Uterus (tissue), 4 donors: Measurements from ENCODE around the gene EML1. TPM values are rescaled to one million over a fixed set of nuclear protein-coding genes. Genes with fewer than 3 reads are reported as not detected.

ENCODE experiments used
- DNase-seq, 2 donors: peaks; one replicate each; pipeline ENCODE4 v3.0.0-alpha.2; 2019 to 2020
- H3K27ac ChIP-seq, 2 donors: fragments of 200-600 bp; sonication (generic); 1 replicate in 1 of 2; 2 replicates in 1 of 2; pipeline ENCODE4 v1.5.1; 2016 to 2018
- H3K27me3 ChIP-seq, 2 donors: fragments of 200-600 bp; sonication (generic); one replicate each; pipeline ENCODE4 v1.5.1; 2018 to 2019; ENCODE audit warnings: control low read depth in 1 of 2
- H3K36me3 ChIP-seq, 2 donors: fragments of 200-600 bp; sonication (generic); one replicate each; pipeline ENCODE4 v1.5.1; 2019; ENCODE audit warnings: control low read depth in 1 of 2
- H3K4me1 ChIP-seq, 2 donors: fragments of 200-600 bp; sonication (generic); one replicate each; pipeline ENCODE4 v1.5.1; 2018 to 2019; ENCODE audit warnings: control low read depth in 1 of 2
- H3K4me3 ChIP-seq, 2 donors: fragments of 200-600 bp; sonication (generic); 1 replicate in 1 of 2; 2 replicates in 1 of 2; pipeline ENCODE4 v1.5.1; 2018 to 2019; ENCODE audit warnings: mild to moderate bottlenecking in 1 of 2
- H3K9me3 ChIP-seq, 2 donors: fragments of 200-600 bp; sonication (generic); one replicate each; pipeline ENCODE4 v1.5.1; 2019; ENCODE audit warnings: control low read depth in 1 of 2
- CTCF ChIP-seq, 4 experiments: fragments of 200-600 bp in 2 of 4; fragments of 450-650 bp in 2 of 4; sonication (generic) in 2 of 4; IDR thresholded peaks; one replicate each; pipeline ENCODE4 v1.5.1; 2016 to 2019; ENCODE audit warnings: antibody characterized with exemption in 4 of 4, mild to moderate bottlenecking in 2 of 4, moderate library complexity in 1 of 4
- POLR2A ChIP-seq, 2 donors: fragments of 450-650 bp; IDR thresholded peaks; one replicate each; pipeline ENCODE4 v1.6.1; 2016; ENCODE audit warnings: antibody characterized with exemption in 2 of 2, mild to moderate bottlenecking in 1 of 2, moderate library complexity in 1 of 2
- intact Hi-C: fragments of 100-400 bp; cut with DNase I; formaldehyde crosslinking; loops from one replicate; pipeline ENCODE4 v1.15.1; 2023; ENCODE audit warnings: low total_unique reads
- total RNA-seq, 4 donors: library from RNA; depleted of rRNA in 3 of 4; stranded (reverse); fragments of >200 nt in 3 of 4; gene quantifications; one replicate each; pipeline versions ENCODE4 v1.1.0 to v1.2.4, GENCODE V29; 2014 to 2023
- donor health status: DM: yes; HTN: yes; CAD: no.

Gene EML1
- total RNA-seq, 4 donors from 2014 or later: 51.4 to 184 (median 84.4) TPM

- Histone ChIP-seq H3K27ac (no peak overlapping the region), H3K36me3 (no peaks in the 10 kb centered on the region), H3K4me1 (peaks cover 0 to 4% of the 10 kb centered on the region in 2 donors), H3K27me3 (no peaks in the 10 kb centered on the region), H3K4me3 (no peak overlapping the region), H3K9me3 (no peaks in the 10 kb centered on the region)
- TF ChIP-seq POLR2A (IDR thresholded peaks at IDR 0.05) (no peak), CTCF (IDR thresholded peaks at IDR 0.05) (no peak)
- no peak for DNase-seq
- intact Hi-C loops: no loop called here
These were observed 1.8 kb downstream of the EML1 start for GRCh38 chr14:99795046-99795445.

GRCh38 chr14:99797231-99797630 lies 4.0 kb downstream of the EML1 start:
- intact Hi-C loops: no loop called here
- Histone ChIP-seq H3K9me3 (no peaks in the 10 kb centered on the region), H3K36me3 (no peaks in the 10 kb centered on the region), H3K27me3 (no peaks in the 10 kb centered on the region), H3K27ac (no peak overlapping the region), H3K4me3 (no peak overlapping the region), H3K4me1 (peaks cover 0 to 4% of the 10 kb centered on the region in 2 donors)
- DNase-seq: no peak
- no peak for TF ChIP-seq POLR2A (IDR thresholded peaks at IDR 0.05)
- TF ChIP-seq CTCF (IDR thresholded peaks at IDR 0.05): no peak

GRCh38 chr14:99800781-99801180 lies 7.6 kb downstream of the EML1 start:
- no peaks in the 10 kb centered on the region for H3K36me3 ChIP-seq
- peak in 1 of 2 donors; percentile 3 for DNase-seq
- no peak overlapping the region for H3K4me3 ChIP-seq
- no peaks in the 10 kb centered on the region for H3K27me3 ChIP-seq
- TF ChIP-seq CTCF (IDR thresholded peaks at IDR 0.05) (no peak), POLR2A (IDR thresholded peaks at IDR 0.05) (no peak)
- intact Hi-C loops: no loop called here
- no peaks in the 10 kb centered on the region for H3K9me3 ChIP-seq
- no peak overlapping the region for H3K27ac ChIP-seq
- H3K4me1 ChIP-seq: no peaks in the 10 kb centered on the region

GRCh38 chr14:99802301-99803105 lies 9.3 kb downstream of the EML1 start:
- Histone ChIP-seq H3K36me3 (no peaks in the 10 kb centered on the region), H3K9me3 (no peaks in the 10 kb centered on the region), H3K4me1 (peaks cover 0 to 4% of the 10 kb centered on the region in 2 donors), H3K27ac (no peak overlapping the region), H3K4me3 (no peak overlapping the region), H3K27me3 (no peaks in the 10 kb centered on the region)
- intact Hi-C loops: no loop called here
- TF ChIP-seq CTCF (IDR thresholded peaks at IDR 0.05) (no peak), POLR2A (IDR thresholded peaks at IDR 0.05) (no peak)
- DNase-seq: no peak

GRCh38 chr14:99803106-99803775 lies 10.0 kb downstream of the EML1 start:
- Histone ChIP-seq H3K4me1 (peaks cover 0 to 4% of the 10 kb centered on the region in 2 donors), H3K9me3 (no peaks in the 10 kb centered on the region), H3K27ac (no peak overlapping the region), H3K4me3 (no peak overlapping the region), H3K36me3 (no peaks in the 10 kb centered on the region), H3K27me3 (no peaks in the 10 kb centered on the region)
- TF ChIP-seq CTCF (IDR thresholded peaks at IDR 0.05): no peak
- TF ChIP-seq POLR2A (IDR thresholded peaks at IDR 0.05): no peak
- intact Hi-C loops: no loop called here
- DNase-seq: no peak
